Measurements from ENCODE around the gene AMD1. TPM values are rescaled to one million over a fixed set of nuclear protein-coding genes. Genes with fewer than 3 reads are reported as not detected.
A peak's percentile ranks its signal among the peaks of the same experiment; 100 is the strongest.

AMD1 gene
- polyA plus RNA-seq, 6 donors from 2014 or later: 51.3 to 87.5 (median 66.3) TPM

DNA sequence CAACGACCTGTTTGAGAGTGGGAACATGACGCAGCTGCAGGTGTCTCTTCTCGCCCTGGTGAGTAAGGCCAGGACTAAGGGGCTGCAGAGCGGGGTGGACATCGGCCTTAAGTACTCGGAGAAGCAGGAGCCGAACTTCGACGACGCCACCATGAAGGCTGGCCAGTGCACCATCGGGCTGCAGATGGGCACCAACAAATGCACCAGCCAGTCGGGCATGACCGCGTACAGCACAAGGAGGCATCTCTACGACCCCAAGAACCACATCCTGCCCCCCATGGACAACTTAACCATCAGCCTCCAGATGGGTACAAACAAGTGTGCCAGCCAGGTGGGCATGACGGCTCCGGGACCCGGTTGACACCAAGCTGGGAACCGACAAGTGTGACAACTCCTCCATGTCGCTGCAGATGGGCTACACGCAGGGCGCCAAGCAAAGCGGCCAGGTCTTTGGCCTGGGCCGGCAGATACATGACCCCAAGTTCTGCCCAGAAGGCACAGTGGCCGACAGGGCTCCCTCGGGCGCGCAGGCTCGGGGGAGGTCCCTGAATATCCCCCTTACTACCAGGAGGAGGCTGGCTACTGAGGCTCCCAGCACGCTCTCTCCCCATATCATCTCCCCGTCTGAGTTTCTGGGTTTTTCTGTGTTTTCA, 15.9 kb upstream of the AMD1 start:
- H3K4me3 Mint-ChIP-seq: peak overlapping the region; percentile 73 to 92 (median 82)

DNA sequence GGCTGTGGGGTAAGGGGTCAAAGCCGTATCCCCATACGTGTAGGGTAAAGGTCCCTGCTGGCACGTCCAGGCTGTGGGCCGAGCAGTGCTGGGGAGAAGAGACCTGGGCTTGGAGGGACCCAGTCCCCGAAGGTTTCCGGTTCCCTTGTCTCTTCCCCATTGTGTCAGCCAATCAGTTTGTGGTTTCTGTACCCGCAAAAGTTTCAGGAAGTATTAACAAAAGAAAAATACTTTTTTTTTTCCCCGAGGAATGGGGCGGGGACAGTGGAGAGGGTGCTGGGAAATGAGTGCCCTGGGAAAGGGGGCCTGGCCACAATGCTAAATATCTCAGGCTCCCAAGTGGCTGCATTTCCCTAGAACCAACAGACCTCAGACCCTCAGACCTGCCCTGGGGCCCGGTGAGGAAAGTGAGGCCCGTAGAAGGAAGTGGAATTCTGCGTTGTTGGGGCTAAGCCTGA, 15.2 kb upstream of the AMD1 start:
- Mint-ChIP-seq H3K27me3 (no peaks in the 10 kb centered on the region), H3K4me3 (peak overlapping the region; percentile 73 to 92 (median 82)), H3K4me1 (peaks cover 4 to 16% (median 14%) of the 10 kb centered on the region in 3 donors), H3K9me3 (no peaks in the 10 kb centered on the region), H3K27ac (peak overlapping the region; percentile 29 to 93 (median 87)), H3K36me3 (peaks cover 0 to 3% of the 10 kb centered on the region in 2 donors)
- ATAC-seq (ENCODE audit: low read depth in 2 of 2) (peak; percentile 67 to 78), DNase-seq (no peak)

More for the DNA sequence above, 15.9 kb upstream of the AMD1 start:
- Mint-ChIP-seq H3K4me1 (peaks cover 4 to 16% (median 14%) of the 10 kb centered on the region in 3 donors), H3K27me3 (no peaks in the 10 kb centered on the region), H3K9me3 (no peaks in the 10 kb centered on the region), H3K27ac (peak overlapping the region in 5 of 6 donors; percentile 29 to 93 (median 91)), H3K36me3 (peaks cover 0 to 3% of the 10 kb centered on the region in 2 donors)
- no peak for ATAC-seq (ENCODE audit: low read depth in 2 of 2)
- DNase-seq: no peak

DNA sequence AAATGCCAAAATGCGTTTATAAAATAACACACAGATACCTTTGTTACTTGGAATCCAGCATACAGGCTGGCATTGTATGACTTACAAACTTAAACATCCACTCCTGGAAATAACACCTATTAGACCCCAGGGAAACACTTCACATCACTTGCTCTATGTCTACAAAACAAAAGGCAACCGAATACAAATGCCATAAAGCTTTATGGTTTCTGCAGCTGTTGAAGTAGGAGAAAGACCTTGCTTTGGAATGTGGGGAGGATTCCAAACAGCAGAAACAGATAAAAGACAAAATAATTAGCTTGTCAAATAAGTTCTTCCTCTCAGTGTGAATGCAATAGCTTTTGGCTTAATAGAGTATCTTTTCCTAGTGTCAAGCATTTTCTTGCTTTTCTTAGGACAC, 9.8 kb upstream of the AMD1 start:
- no peak for ATAC-seq (ENCODE audit: low read depth in 2 of 2)
- H3K4me3 Mint-ChIP-seq: no peak overlapping the region
- no peak for DNase-seq
- peaks cover 9 to 25% (median 17%) of the 10 kb centered on the region in 3 donors for H3K4me1 Mint-ChIP-seq
- H3K36me3 Mint-ChIP-seq: no peaks in the 10 kb centered on the region
- no peak overlapping the region for H3K27ac Mint-ChIP-seq
- no peaks in the 10 kb centered on the region for H3K9me3 Mint-ChIP-seq
- no peaks in the 10 kb centered on the region for H3K27me3 Mint-ChIP-seq

DNA sequence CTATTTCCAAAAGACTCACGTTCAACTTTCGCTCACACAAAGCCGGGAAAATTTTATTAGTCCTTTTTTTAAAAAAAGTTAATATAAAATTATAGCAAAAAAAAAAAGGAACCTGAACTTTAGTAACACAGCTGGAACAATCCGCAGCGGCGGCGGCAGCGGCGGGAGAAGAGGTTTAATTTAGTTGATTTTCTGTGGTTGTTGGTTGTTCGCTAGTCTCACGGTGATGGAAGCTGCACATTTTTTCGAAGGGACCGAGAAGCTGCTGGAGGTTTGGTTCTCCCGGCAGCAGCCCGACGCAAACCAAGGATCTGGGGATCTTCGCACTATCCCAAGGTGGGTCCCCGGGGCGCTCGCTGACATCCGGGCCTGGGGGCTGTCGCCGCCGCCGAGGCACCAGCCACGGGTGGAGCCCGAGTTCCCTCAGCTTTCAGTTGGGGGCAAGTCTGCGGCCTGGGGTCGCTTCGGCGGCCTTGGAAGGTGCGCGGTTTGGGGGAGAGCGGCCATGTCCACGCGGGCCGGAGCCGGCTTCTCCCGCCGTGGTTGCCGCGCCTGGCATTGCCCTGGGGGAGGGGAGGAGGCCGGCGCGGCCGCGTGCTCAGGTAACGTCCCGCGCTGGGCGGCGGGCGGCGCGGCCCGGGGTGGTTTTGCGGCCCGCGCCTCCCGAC, 429 bp downstream of the AMD1 start:
- peak overlapping the region in 5 of 6 donors; percentile 94 to 99 (median 99) for H3K27ac Mint-ChIP-seq
- ATAC-seq (ENCODE audit: low read depth in 2 of 2): peak; percentile 13 to 14
- no peaks in the 10 kb centered on the region for H3K27me3 Mint-ChIP-seq
- peaks cover 36 to 47% (median 42%) of the 10 kb centered on the region in 3 donors for H3K4me1 Mint-ChIP-seq
- no peaks in the 10 kb centered on the region for H3K9me3 Mint-ChIP-seq
- DNase-seq: peak; percentile 57
- no peaks in the 10 kb centered on the region for H3K36me3 Mint-ChIP-seq
- H3K4me3 Mint-ChIP-seq: peak overlapping the region in 7 of 8 donors; percentile 92 to 100 (median 100)

DNA sequence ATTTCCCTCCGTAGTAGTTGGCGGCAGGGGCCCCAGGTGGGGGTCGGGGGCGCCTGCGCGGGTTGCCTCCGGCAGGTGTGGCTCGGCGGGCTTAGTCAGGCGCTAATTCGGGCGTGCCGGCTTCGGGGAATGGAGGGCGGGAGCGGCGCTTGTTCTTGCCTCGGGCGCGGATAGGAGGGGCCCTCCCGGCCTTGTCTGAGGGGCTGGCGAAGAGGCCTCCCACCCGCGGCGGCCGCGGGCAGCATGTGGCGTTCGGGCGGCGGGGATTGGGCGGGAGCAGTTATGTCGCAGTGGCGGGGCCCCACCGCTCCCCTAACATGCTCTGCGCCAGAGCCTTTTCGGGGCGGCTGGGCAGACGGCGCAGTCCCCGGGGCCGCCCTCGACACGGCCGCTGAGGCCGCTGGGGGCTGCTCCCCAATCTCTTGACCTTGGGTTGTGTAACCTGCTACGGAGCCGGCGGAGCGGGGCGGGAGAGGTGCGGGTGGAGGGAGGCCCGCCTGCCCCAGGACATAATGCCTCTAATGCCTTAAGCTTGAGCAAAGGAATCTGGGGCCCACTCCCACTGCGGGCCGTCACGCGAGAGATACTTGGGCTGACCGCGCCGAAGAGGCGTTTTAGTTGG, 1.1 kb downstream of the AMD1 start:
- Mint-ChIP-seq H3K4me3 (peak overlapping the region in 7 of 8 donors; percentile 92 to 100 (median 97)), H3K4me1 (peaks cover 42 to 54% (median 49%) of the 10 kb centered on the region in 3 donors), H3K27ac (peak overlapping the region in 5 of 6 donors; percentile 90 to 95 (median 94)), H3K9me3 (no peaks in the 10 kb centered on the region), H3K36me3 (no peaks in the 10 kb centered on the region), H3K27me3 (no peaks in the 10 kb centered on the region)
- ATAC-seq (ENCODE audit: low read depth in 2 of 2): peak; percentile 29 to 32
- DNase-seq: peak; percentile 71

- no peaks in the 10 kb centered on the region for H3K36me3 Mint-ChIP-seq
- no peaks in the 10 kb centered on the region for H3K27me3 Mint-ChIP-seq
- H3K4me1 Mint-ChIP-seq: peaks cover 45 to 60% (median 55%) of the 10 kb centered on the region in 3 donors
Measured at GRCh38 chr6:110876170-110876773, 1.7 kb downstream of the AMD1 start.

GRCh38 chr6:110876806-110877564, 2.4 kb downstream of the AMD1 start:
- DNase-seq (no peak), ATAC-seq (ENCODE audit: low read depth in 2 of 2) (no peak)
- no peaks in the 10 kb centered on the region for H3K36me3 Mint-ChIP-seq
- peak overlapping the region in 5 of 6 donors; percentile 90 to 95 (median 94) for H3K27ac Mint-ChIP-seq
- H3K9me3 Mint-ChIP-seq: no peaks in the 10 kb centered on the region
- H3K4me3 Mint-ChIP-seq: peak overlapping the region in 7 of 8 donors; percentile 92 to 100 (median 97)
- H3K27me3 Mint-ChIP-seq: no peaks in the 10 kb centered on the region
- peaks cover 47 to 67% (median 58%) of the 10 kb centered on the region in 3 donors for H3K4me1 Mint-ChIP-seq

More at GRCh38 chr6:110876170-110876773, 1.7 kb downstream of the AMD1 start:
- Mint-ChIP-seq H3K4me3 (peak overlapping the region in 7 of 8 donors; percentile 92 to 100 (median 97)), H3K9me3 (no peaks in the 10 kb centered on the region), H3K27ac (peak overlapping the region in 5 of 6 donors; percentile 90 to 95 (median 94))
- ATAC-seq (ENCODE audit: low read depth in 2 of 2) (peak; percentile 15 to 18), DNase-seq (peak; percentile 52)

DNA sequence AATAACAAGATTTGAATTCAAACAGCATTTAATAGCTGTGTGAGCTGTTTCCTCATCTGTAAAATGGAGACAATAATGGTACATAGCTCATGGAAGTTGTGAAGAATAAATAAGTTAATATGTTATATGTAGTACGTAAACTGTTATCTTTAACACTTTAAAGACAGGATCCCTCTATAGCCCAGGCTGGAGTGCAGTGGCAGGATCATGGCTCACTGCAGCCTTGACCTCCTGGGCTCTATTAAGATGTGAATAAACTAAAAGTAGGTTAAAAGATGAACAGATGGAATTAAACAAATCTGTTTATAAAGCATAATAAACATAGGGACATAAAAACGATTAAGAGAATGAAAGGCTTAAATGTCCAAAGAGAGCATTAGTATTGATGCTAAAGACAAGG, 3.0 kb downstream of the AMD1 start:
- peak overlapping the region in 7 of 8 donors; percentile 92 to 100 (median 97) for H3K4me3 Mint-ChIP-seq
- DNase-seq: no peak
- H3K27me3 Mint-ChIP-seq: no peaks in the 10 kb centered on the region
- no peaks in the 10 kb centered on the region for H3K9me3 Mint-ChIP-seq
- ATAC-seq (ENCODE audit: low read depth in 2 of 2): no peak
- peaks cover 53 to 73% (median 64%) of the 10 kb centered on the region in 3 donors for H3K4me1 Mint-ChIP-seq
- peak overlapping the region in 4 of 6 donors; percentile 78 to 95 (median 94) for H3K27ac Mint-ChIP-seq
- no peaks in the 10 kb centered on the region for H3K36me3 Mint-ChIP-seq

DNA sequence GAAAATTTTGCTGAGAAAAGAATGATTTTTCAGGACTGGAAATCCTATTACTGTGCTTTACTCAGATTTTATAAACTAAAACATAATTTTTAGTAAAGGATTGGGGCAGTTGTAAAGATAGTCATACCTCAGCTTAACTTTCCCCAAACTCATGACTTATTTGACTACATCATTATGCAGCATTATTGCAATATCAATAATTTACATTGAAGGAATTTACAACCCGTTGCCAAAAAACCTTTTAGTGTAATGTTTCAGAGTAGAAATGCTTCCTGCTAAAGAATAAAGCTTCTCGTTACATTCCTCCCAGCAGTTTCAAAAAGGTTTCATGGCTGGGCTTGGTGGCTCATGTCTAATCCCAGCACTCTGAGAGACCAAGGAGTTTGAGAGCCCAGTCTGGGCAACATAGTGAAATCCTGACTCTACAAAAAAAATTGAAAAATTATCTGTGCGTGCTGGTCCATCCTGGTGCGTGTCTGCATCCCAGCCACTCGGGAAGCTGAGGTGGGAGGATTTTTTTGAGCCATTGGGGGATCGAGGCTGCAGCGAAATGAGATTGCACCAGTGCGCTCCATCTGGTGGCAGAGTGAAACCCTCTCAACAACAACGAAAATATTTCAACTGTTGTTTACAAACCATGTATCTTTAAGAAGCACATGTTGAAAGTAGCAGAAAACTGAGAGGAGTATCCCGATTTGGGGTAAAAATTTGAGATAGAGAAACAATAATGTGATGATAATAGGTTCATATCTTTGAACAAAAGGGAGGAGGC, 4.4 kb downstream of the AMD1 start:
- no peaks in the 10 kb centered on the region for H3K27me3 Mint-ChIP-seq
- no peaks in the 10 kb centered on the region for H3K9me3 Mint-ChIP-seq
- ATAC-seq (ENCODE audit: low read depth in 2 of 2): no peak
- H3K36me3 Mint-ChIP-seq: no peaks in the 10 kb centered on the region
- H3K27ac Mint-ChIP-seq: peak overlapping the region in 5 of 6 donors; percentile 4 to 81 (median 30)
- peak overlapping the region in 7 of 8 donors; percentile 56 to 97 (median 71) for H3K4me3 Mint-ChIP-seq
- no peak for DNase-seq
- H3K4me1 Mint-ChIP-seq: peaks cover 58 to 77% (median 70%) of the 10 kb centered on the region in 3 donors

DNA sequence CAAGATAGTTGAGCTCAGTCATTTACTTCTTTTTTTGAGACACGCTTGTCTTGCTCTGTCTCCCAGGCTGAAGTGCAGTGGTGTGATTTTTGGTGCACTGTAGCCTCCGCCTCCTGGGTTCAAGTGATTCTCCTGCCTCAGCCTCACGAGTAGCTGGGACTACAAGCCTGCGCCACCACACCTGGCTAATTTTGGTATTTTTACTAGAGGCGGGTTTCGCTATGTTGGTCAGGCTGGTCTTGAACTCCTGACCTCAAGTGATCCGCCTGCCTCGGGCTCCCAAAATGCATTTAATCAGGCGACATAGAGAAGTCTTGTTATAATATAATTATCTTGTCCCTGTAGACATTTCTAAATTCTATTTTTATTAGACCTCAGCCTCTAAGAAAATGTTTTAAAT, 6.1 kb downstream of the AMD1 start:
- H3K27me3 Mint-ChIP-seq: no peaks in the 10 kb centered on the region
- ATAC-seq (ENCODE audit: low read depth in 2 of 2) (no peak), DNase-seq (no peak)
- H3K9me3 Mint-ChIP-seq: no peaks in the 10 kb centered on the region
- no peaks in the 10 kb centered on the region for H3K36me3 Mint-ChIP-seq
- H3K4me3 Mint-ChIP-seq: peak overlapping the region in 7 of 8 donors; percentile 12 to 97 (median 32)
- peak overlapping the region in 2 of 6 donors; percentile 20 to 63 for H3K27ac Mint-ChIP-seq
- H3K4me1 Mint-ChIP-seq: peaks cover 67 to 95% (median 88%) of the 10 kb centered on the region in 3 donors

DNA sequence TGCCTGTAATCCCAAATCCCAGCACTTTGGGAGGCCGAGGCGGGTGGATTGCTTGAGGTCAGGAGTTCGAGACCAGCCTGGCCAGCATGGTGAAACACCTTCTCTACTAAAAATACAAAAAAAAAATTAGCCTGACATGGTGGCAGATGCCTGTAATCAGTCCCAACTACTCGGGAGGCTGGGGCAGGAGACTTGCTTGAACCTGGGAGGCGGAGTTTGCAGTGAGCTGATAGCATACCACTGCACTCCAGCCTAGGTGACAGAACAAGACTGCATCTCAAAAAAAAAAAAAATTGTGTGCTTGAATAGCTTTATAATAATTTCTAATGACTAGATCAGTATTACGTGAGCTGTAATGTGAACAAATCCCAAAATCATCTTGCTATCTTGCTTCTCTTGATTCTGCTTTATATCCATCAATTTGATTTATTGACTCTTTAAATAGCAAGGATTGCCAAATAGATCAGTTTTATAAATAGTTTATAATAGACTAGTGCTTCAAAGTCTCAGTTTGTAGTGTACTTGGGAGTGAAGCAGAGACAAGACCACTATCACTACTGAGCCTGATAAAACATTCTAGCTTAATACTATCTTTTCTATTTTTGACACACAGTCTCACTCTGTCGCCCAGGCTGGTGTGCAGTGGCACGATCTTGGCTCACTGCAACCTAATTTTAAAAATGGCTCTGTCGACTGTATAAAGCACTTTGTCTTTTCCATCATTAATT, 7.1 kb downstream of the AMD1 start:
- Mint-ChIP-seq H3K27me3 (no peaks in the 10 kb centered on the region), H3K4me3 (peak overlapping the region in 4 of 8 donors; percentile 19 to 49 (median 34)), H3K9me3 (no peaks in the 10 kb centered on the region), H3K36me3 (no peaks in the 10 kb centered on the region), H3K27ac (peak overlapping the region in 1 of 6 donors; percentile 20), H3K4me1 (peaks cover 60 to 98% (median 89%) of the 10 kb centered on the region in 3 donors)
- no peak for DNase-seq
- ATAC-seq (ENCODE audit: low read depth in 2 of 2): no peak
